AG04450 (cell line): ENCODE measurements around the gene CFAP157. TPM values are rescaled to one million over a fixed set of nuclear protein-coding genes. Genes with fewer than 3 reads are reported as not detected.

ENCODE experiments used
- CTCF ChIA-PET: fragments of 300-600, 350-600 bp; formaldehyde crosslinking; extraction: SDS; loops from one replicate; lab custom pipeline; 2022; ENCODE audit warnings: antibody characterized with exemption, inconsistent platforms; lab: Charles Lee
- POLR2A ChIA-PET: fragments of 350-600 bp; formaldehyde crosslinking; extraction: SDS; loops from one replicate; lab custom pipeline; 2021; ENCODE audit warnings: antibody characterized with exemption, inconsistent platforms; lab: Yijun Ruan, JAX
- DNase-seq: peaks from one replicate; pipeline ENCODE4 v3.0.0-alpha.2; 2011; ENCODE audit warnings: low read depth, low spot score
- H3K27ac ChIP-seq: one replicate; pipeline ENCODE4 v1.5.1; 2012; ENCODE audit warnings: low read depth, low read length, control low read depth
- H3K27me3 ChIP-seq: one replicate; pipeline ENCODE4 v1.6.0; 2012; ENCODE audit warnings: low read length; ENCODE audit not compliant: control insufficient read depth, insufficient read depth
- H3K4me3 ChIP-seq: 2 replicates; pipeline ENCODE4 v1.5.1; 2011; ENCODE audit warnings: mild to moderate bottlenecking, low read depth, low read length, control low read depth
- H3K9me3 ChIP-seq: 2 replicates; pipeline ENCODE4 v1.5.1; 2012; ENCODE audit warnings: low read length; ENCODE audit not compliant: control insufficient read depth, insufficient read depth
- CTCF ChIP-seq: IDR thresholded peaks from 2 replicates; pipeline ENCODE4 v1.5.1; 2011; ENCODE audit warnings: low read depth, low read length, control low read depth, inconsistent platforms
- polyA plus RNA-seq: library from polyadenylated mRNA; depleted of rRNA; stranded (reverse); fragments of >200 nt; gene quantifications from 2 replicates; pipeline ENCODE4 v1.2.3, GENCODE V29; 2011; rRNA removed

The CFAP157 gene
- polyA plus RNA-seq, 1 experiment = not detected

GRCh38 chr9:127765418-127765817 lies 58.6 kb downstream of the CFAP157 start:
- POLR2A ChIA-PET = no interaction called here

More at GRCh38 chr9:127765418-127765817, 58.6 kb downstream of the CFAP157 start:
- no peak for TF ChIP-seq CTCF
- Histone ChIP-seq H3K27me3 (peaks cover 24% of the 10 kb centered on the region), H3K27ac (no peak overlapping the region), H3K9me3 (no peaks in the 10 kb centered on the region), H3K4me3 (no peak overlapping the region)
- CTCF ChIA-PET = interaction anchor here (1.6 to 1.7 kb wide), 2 partner anchors 19 to 31 kb away, joined by 5 to 10 read pairs; partner anchors contain the start of gene TOR2A
- no peak for DNase-seq

Other genes starting within 250 kb of the CFAP157 start
- 19.8 and 25.0 TPM in 2 replicates for gene STXBP1, start 94.7 kb upstream of the CFAP157 start, polyA plus RNA-seq
- gene PTRH1, start 8.7 kb downstream of the CFAP157 start, polyA plus RNA-seq = 5.2 and 6.1 TPM in 2 replicates
- gene TTC16, start 9.1 kb downstream of the CFAP157 start, polyA plus RNA-seq = not detected in 2 replicates
- gene TOR2A, start 28.3 kb downstream of the CFAP157 start, polyA plus RNA-seq = 4.9 and 5.8 TPM in 2 replicates
- gene SH2D3C, start 71.7 kb downstream of the CFAP157 start, polyA plus RNA-seq = not detected in 2 replicates
- 38.2 and 45.9 TPM in 2 replicates for gene CDK9, start 79.0 kb downstream of the CFAP157 start, polyA plus RNA-seq
- gene FPGS, start 95.9 kb downstream of the CFAP157 start, polyA plus RNA-seq = 24.8 and 34.6 TPM in 2 replicates
- 17.2 and 34.2 TPM in 2 replicates for gene ENG, start 147.7 kb downstream of the CFAP157 start, polyA plus RNA-seq
- 75.9 and 93.9 TPM in 2 replicates for gene AK1, start 170.7 kb downstream of the CFAP157 start, polyA plus RNA-seq
- 40.6 and 58.2 TPM in 2 replicates for gene ST6GALNAC6, start 192.6 kb downstream of the CFAP157 start, polyA plus RNA-seq
- 15.0 and 24.3 TPM in 2 replicates for gene ST6GALNAC4, start 210.1 kb downstream of the CFAP157 start, polyA plus RNA-seq
- 1.2 TPM in 2 replicates for gene PIP5KL1, start 223.8 kb downstream of the CFAP157 start, polyA plus RNA-seq
- 25.3 and 30.9 TPM in 2 replicates for gene DPM2, start 230.9 kb downstream of the CFAP157 start, polyA plus RNA-seq